Measurements from ENCODE around the gene SPRYD7. TPM values are rescaled to one million over a fixed set of nuclear protein-coding genes. Genes with fewer than 3 reads are reported as not detected.
"Not testable (repeated sequence)": the region's sequence is repeated elsewhere in the genome, so short reads cannot be mapped to it uniquely, and the experiment has no call there.

Gene SPRYD7
- total and polyA plus RNA-seq, 4 donors: 7.4 to 26.5 (median 21.6) TPM

- WGBS (ENCODE audit: insufficient coverage): under 1% methylated on average over 28 of the region's 32 CpGs
- peak in 3 of 6 donors; percentile 6 to 73 (median 29) for DNase-seq (ENCODE audit: low read depth in 4 of 6, low spot score in 6 of 6)
- no peaks in the 10 kb centered on the region for H3K9me3 ChIP-seq (ENCODE audit: control insufficient read depth, insufficient read depth, low read length)
- peak overlapping the region; percentile 91 for H3K4me3 ChIP-seq (ENCODE audit: low read depth, low read length)
- peaks cover under 1% of the 10 kb centered on the region for H3K36me3 ChIP-seq (ENCODE audit: control insufficient read depth, insufficient read depth, low read length)
- peak overlapping the region; percentile 26 for H3K27ac ChIP-seq (ENCODE audit: low read depth, low read length)
- H3K4me1 ChIP-seq (ENCODE audit: control insufficient read depth, insufficient read depth, low read length): peaks cover 10% of the 10 kb centered on the region
- H3K27me3 ChIP-seq (ENCODE audit: control insufficient read depth, insufficient read depth, low read length): no peaks in the 10 kb centered on the region
These were observed 717 bp downstream of the SPRYD7 start for GRCh38 chr13:49935171-49936074.

- no peak overlapping the region for H3K27ac ChIP-seq (ENCODE audit: low read depth, low read length)
- peaks cover 3% of the 10 kb centered on the region for H3K36me3 ChIP-seq (ENCODE audit: control insufficient read depth, insufficient read depth, low read length)
- DNase-seq (ENCODE audit: low read depth in 4 of 6, low spot score in 6 of 6): no peak
- H3K9me3 ChIP-seq (ENCODE audit: control insufficient read depth, insufficient read depth, low read length): no peaks in the 10 kb centered on the region
- 100% methylated on average over 1 of the region's 7 CpGs for WGBS (ENCODE audit: insufficient coverage)
- H3K4me1 ChIP-seq (ENCODE audit: control insufficient read depth, insufficient read depth, low read length): peaks cover 10% of the 10 kb centered on the region
- H3K27me3 ChIP-seq (ENCODE audit: control insufficient read depth, insufficient read depth, low read length): no peaks in the 10 kb centered on the region
- no peak overlapping the region for H3K4me3 ChIP-seq (ENCODE audit: low read depth, low read length)
These were observed 2.6 kb downstream of the SPRYD7 start for GRCh38 chr13:49933511-49933910.

GRCh38 chr13:49932868-49933267, 3.3 kb downstream of the SPRYD7 start:
- Histone ChIP-seq H3K27ac (ENCODE audit: low read depth, low read length) (no peak overlapping the region), H3K9me3 (ENCODE audit: control insufficient read depth, insufficient read depth, low read length) (no peaks in the 10 kb centered on the region), H3K4me1 (ENCODE audit: control insufficient read depth, insufficient read depth, low read length) (peaks cover 10% of the 10 kb centered on the region), H3K36me3 (ENCODE audit: control insufficient read depth, insufficient read depth, low read length) (peaks cover 3% of the 10 kb centered on the region), H3K27me3 (ENCODE audit: control insufficient read depth, insufficient read depth, low read length) (no peaks in the 10 kb centered on the region), H3K4me3 (ENCODE audit: low read depth, low read length) (no peak overlapping the region)
- 25% methylated on average over 1 of the region's 1 CpG for WGBS (ENCODE audit: insufficient coverage)
- DNase-seq (ENCODE audit: low read depth in 4 of 6, low spot score in 6 of 6): no peak

- WGBS (ENCODE audit: insufficient coverage): no CpG with 5 or more reads among the region's 2 CpGs
- Histone ChIP-seq H3K27me3 (ENCODE audit: control insufficient read depth, insufficient read depth, low read length) (no peaks in the 10 kb centered on the region), H3K4me3 (ENCODE audit: low read depth, low read length) (no peak overlapping the region), H3K4me1 (ENCODE audit: control insufficient read depth, insufficient read depth, low read length) (peaks cover 6% of the 10 kb centered on the region), H3K9me3 (ENCODE audit: control insufficient read depth, insufficient read depth, low read length) (no peaks in the 10 kb centered on the region), H3K36me3 (ENCODE audit: control insufficient read depth, insufficient read depth, low read length) (peaks cover 5% of the 10 kb centered on the region), H3K27ac (ENCODE audit: low read depth, low read length) (no peak overlapping the region)
- DNase-seq (ENCODE audit: low read depth in 4 of 6, low spot score in 6 of 6): no peak
These were observed 4.1 kb downstream of the SPRYD7 start for GRCh38 chr13:49932066-49932465.

GRCh38 chr13:49927755-49928154, 8.4 kb downstream of the SPRYD7 start:
- Histone ChIP-seq H3K27ac (ENCODE audit: low read depth, low read length) (no peak overlapping the region), H3K36me3 (ENCODE audit: control insufficient read depth, insufficient read depth, low read length) (peaks cover 24% of the 10 kb centered on the region), H3K4me1 (ENCODE audit: control insufficient read depth, insufficient read depth, low read length) (no peaks in the 10 kb centered on the region), H3K9me3 (ENCODE audit: control insufficient read depth, insufficient read depth, low read length) (no peaks in the 10 kb centered on the region), H3K4me3 (ENCODE audit: low read depth, low read length) (no peak overlapping the region), H3K27me3 (ENCODE audit: control insufficient read depth, insufficient read depth, low read length) (no peaks in the 10 kb centered on the region)
- no peak for DNase-seq (ENCODE audit: low read depth in 4 of 6, low spot score in 6 of 6)
- no CpG with 5 or more reads among the region's 3 CpGs for WGBS (ENCODE audit: insufficient coverage)

GRCh38 chr13:49925881-49926418, 10.2 kb downstream of the SPRYD7 start:
- Histone ChIP-seq H3K9me3 (ENCODE audit: control insufficient read depth, insufficient read depth, low read length) (no peaks in the 10 kb centered on the region), H3K4me1 (ENCODE audit: control insufficient read depth, insufficient read depth, low read length) (no peaks in the 10 kb centered on the region), H3K27me3 (ENCODE audit: control insufficient read depth, insufficient read depth, low read length) (no peaks in the 10 kb centered on the region), H3K4me3 (ENCODE audit: low read depth, low read length) (no peak overlapping the region), H3K27ac (ENCODE audit: low read depth, low read length) (no peak overlapping the region), H3K36me3 (ENCODE audit: control insufficient read depth, insufficient read depth, low read length) (peaks cover 24% of the 10 kb centered on the region)
- no CpG with 5 or more reads among the region's 2 CpGs for WGBS (ENCODE audit: insufficient coverage)
- no peak for DNase-seq (ENCODE audit: low read depth in 4 of 6, low spot score in 6 of 6)

GRCh38 chr13:49922301-49922700, 13.8 kb downstream of the SPRYD7 start:
- H3K27me3 ChIP-seq (ENCODE audit: control insufficient read depth, insufficient read depth, low read length): no peaks in the 10 kb centered on the region
- peaks cover 38% of the 10 kb centered on the region for H3K36me3 ChIP-seq (ENCODE audit: control insufficient read depth, insufficient read depth, low read length)
- DNase-seq (ENCODE audit: low read depth in 4 of 6, low spot score in 6 of 6): no peak
- H3K27ac ChIP-seq (ENCODE audit: low read depth, low read length): no peak overlapping the region
- H3K9me3 ChIP-seq (ENCODE audit: control insufficient read depth, insufficient read depth, low read length): no peaks in the 10 kb centered on the region
- H3K4me1 ChIP-seq (ENCODE audit: control insufficient read depth, insufficient read depth, low read length): no peaks in the 10 kb centered on the region
- H3K4me3 ChIP-seq (ENCODE audit: low read depth, low read length): no peak overlapping the region

GRCh38 chr13:49920969-49921368, 15.2 kb downstream of the SPRYD7 start:
- DNase-seq (ENCODE audit: low read depth in 4 of 6, low spot score in 6 of 6); H3K4me3 ChIP-seq (ENCODE audit: low read depth, low read length); H3K27ac ChIP-seq (ENCODE audit: low read depth, low read length); H3K27me3 ChIP-seq (ENCODE audit: control insufficient read depth, insufficient read depth, low read length); H3K4me1 ChIP-seq (ENCODE audit: control insufficient read depth, insufficient read depth, low read length); H3K9me3 ChIP-seq (ENCODE audit: control insufficient read depth, insufficient read depth, low read length): not testable (repeated sequence)
- no CpG with 5 or more reads among the region's 4 CpGs for WGBS (ENCODE audit: insufficient coverage)
- H3K36me3 ChIP-seq (ENCODE audit: control insufficient read depth, insufficient read depth, low read length): peaks cover 34% of the 10 kb centered on the region

- 97% methylated on average over 7 of the region's 8 CpGs for WGBS (ENCODE audit: insufficient coverage)
- not testable (repeated sequence) for DNase-seq (ENCODE audit: low read depth in 4 of 6, low spot score in 6 of 6); H3K4me3 ChIP-seq (ENCODE audit: low read depth, low read length); H3K4me1 ChIP-seq (ENCODE audit: control insufficient read depth, insufficient read depth, low read length); H3K27me3 ChIP-seq (ENCODE audit: control insufficient read depth, insufficient read depth, low read length); H3K27ac ChIP-seq (ENCODE audit: low read depth, low read length); H3K9me3 ChIP-seq (ENCODE audit: control insufficient read depth, insufficient read depth, low read length)
- H3K36me3 ChIP-seq (ENCODE audit: control insufficient read depth, insufficient read depth, low read length): peaks cover 17% of the 10 kb centered on the region
These were observed 18.0 kb downstream of the SPRYD7 start for GRCh38 chr13:49918106-49918505.

GRCh38 chr13:49914947-49915346, 21.2 kb downstream of the SPRYD7 start:
- H3K27me3 ChIP-seq (ENCODE audit: control insufficient read depth, insufficient read depth, low read length): no peaks in the 10 kb centered on the region
- WGBS (ENCODE audit: insufficient coverage): no CpG with 5 or more reads among the region's 1 CpG
- peaks cover 17% of the 10 kb centered on the region for H3K36me3 ChIP-seq (ENCODE audit: control insufficient read depth, insufficient read depth, low read length)
- no peak overlapping the region for H3K27ac ChIP-seq (ENCODE audit: low read depth, low read length)
- DNase-seq (ENCODE audit: low read depth in 4 of 6, low spot score in 6 of 6): no peak
- no peaks in the 10 kb centered on the region for H3K9me3 ChIP-seq (ENCODE audit: control insufficient read depth, insufficient read depth, low read length)
- no peaks in the 10 kb centered on the region for H3K4me1 ChIP-seq (ENCODE audit: control insufficient read depth, insufficient read depth, low read length)
- H3K4me3 ChIP-seq (ENCODE audit: low read depth, low read length): no peak overlapping the region
